Neutrophil (primary cell): ENCODE data around the gene AHRR.

Experiments used
- H3K27ac ChIP-seq: fragments of 200-600 bp; sonication (generic); 2 replicates; pipeline ENCODE4 v1.5.1; 2016; ENCODE audit warnings: mild to moderate bottlenecking, moderate library complexity
- H3K27me3 ChIP-seq: fragments of 200-600 bp; sonication (generic); 2 replicates; pipeline ENCODE4 v1.6.0; 2016; ENCODE audit warnings: mild to moderate bottlenecking
- H3K36me3 ChIP-seq: fragments of 200-600 bp; sonication (generic); 2 replicates; pipeline ENCODE4 v1.5.1; 2017
- H3K4me1 ChIP-seq, 2 experiments: fragments of 200-600 bp in 1 of 2; sonication (generic) in 1 of 2; 1 replicate in 1 of 2; 2 replicates in 1 of 2; pipeline versions ENCODE4 v1.5.1 to v1.6.1; 2013 to 2016; ENCODE audit warnings: low read depth in 1 of 2, low read length in 1 of 2, mild to moderate bottlenecking in 1 of 2, moderate library complexity in 1 of 2; ENCODE audit not compliant: control insufficient read depth in 1 of 2, insufficient read depth in 1 of 2
- H3K4me3 ChIP-seq, 2 experiments: fragments of 200-600 bp in 1 of 2; sonication (generic) in 1 of 2; 1 replicate in 1 of 2; 2 replicates in 1 of 2; pipeline ENCODE4 v1.5.1; 2013 to 2016; ENCODE audit warnings: low read depth in 1 of 2, low read length in 1 of 2, mild to moderate bottlenecking in 1 of 2, moderate library complexity in 1 of 2
- H3K9me3 ChIP-seq: fragments of 200-600 bp; sonication (generic); 2 replicates; pipeline ENCODE4 v1.5.1; 2016
- CTCF ChIP-seq: fragments of 200-600 bp; sonication (generic); IDR thresholded peaks from 2 replicates; pipeline ENCODE4 v1.5.1; 2016; ENCODE audit warnings: antibody characterized with exemption

AHRR gene

GRCh38 chr5:305050-305449 lies 16.5 kb upstream of the AHRR start:
- peaks cover 45% of the 10 kb centered on the region for H3K36me3 ChIP-seq
- no peak overlapping the region for H3K4me3 ChIP-seq
- TF ChIP-seq CTCF: no peak
- no peaks in the 10 kb centered on the region for H3K4me1 ChIP-seq
- no peaks in the 10 kb centered on the region for H3K9me3 ChIP-seq
- H3K27me3 ChIP-seq: no peaks in the 10 kb centered on the region
- no peak overlapping the region for H3K27ac ChIP-seq

- no peak overlapping the region for H3K27ac ChIP-seq
- peaks cover 49% of the 10 kb centered on the region for H3K36me3 ChIP-seq
- no peak for TF ChIP-seq CTCF
- no peak overlapping the region for H3K4me3 ChIP-seq
- no peaks in the 10 kb centered on the region for H3K27me3 ChIP-seq
- H3K4me1 ChIP-seq: no peaks in the 10 kb centered on the region
- H3K9me3 ChIP-seq: no peaks in the 10 kb centered on the region
These were observed 16.1 kb upstream of the AHRR start for GRCh38 chr5:305459-305858.

- Histone ChIP-seq H3K27me3 (no peaks in the 10 kb centered on the region), H3K4me1 (no peaks in the 10 kb centered on the region), H3K27ac (no peak overlapping the region), H3K4me3 (no peak overlapping the region), H3K36me3 (peaks cover 57% of the 10 kb centered on the region), H3K9me3 (no peaks in the 10 kb centered on the region)
- no peak for TF ChIP-seq CTCF
These were observed 15.3 kb upstream of the AHRR start for GRCh38 chr5:306011-306805.

GRCh38 chr5:307306-307705 lies 14.2 kb upstream of the AHRR start:
- Histone ChIP-seq H3K27me3 (no peaks in the 10 kb centered on the region), H3K36me3 (peaks cover 64% of the 10 kb centered on the region), H3K27ac (no peak overlapping the region), H3K4me3 (no peak overlapping the region), H3K4me1 (no peaks in the 10 kb centered on the region), H3K9me3 (no peaks in the 10 kb centered on the region)
- no peak for TF ChIP-seq CTCF

GRCh38 chr5:307794-308579 lies 13.5 kb upstream of the AHRR start:
- no peak for TF ChIP-seq CTCF
- Histone ChIP-seq H3K36me3 (peaks cover 71% of the 10 kb centered on the region), H3K27me3 (no peaks in the 10 kb centered on the region), H3K4me3 (no peak overlapping the region), H3K27ac (no peak overlapping the region), H3K4me1 (no peaks in the 10 kb centered on the region), H3K9me3 (no peaks in the 10 kb centered on the region)
